Neuronal stem cell (in vitro differentiated cells): ENCODE data around the gene CTNNA3.

ENCODE experiments used
- DNase-seq: peaks from one replicate; pipeline ENCODE4 v3.0.0-alpha.2; 2013; ENCODE audit warnings: low spot score
- H2AFZ ChIP-seq: one replicate; pipeline ENCODE4 v1.6.1; 2013; ENCODE audit warnings: mild to moderate bottlenecking, low read length, inconsistent platforms
- H2AK5ac ChIP-seq: 2 replicates; pipeline ENCODE4 v1.6.1; 2013; ENCODE audit warnings: low read depth, mild to moderate bottlenecking, inconsistent platforms, low read length, moderate library complexity, mixed read lengths
- H2BK120ac ChIP-seq: 2 replicates; pipeline ENCODE4 v1.6.1; 2013; ENCODE audit warnings: low read depth, mild to moderate bottlenecking, inconsistent platforms, low read length, moderate library complexity, mixed read lengths
- H2BK12ac ChIP-seq: one replicate; pipeline ENCODE4 v1.6.1; 2013; ENCODE audit warnings: low read length, inconsistent platforms
- H2BK15ac ChIP-seq: 2 replicates; pipeline ENCODE4 v1.6.1; 2013; ENCODE audit warnings: mild to moderate bottlenecking, low read length, inconsistent platforms, mixed read lengths
- H2BK5ac ChIP-seq: one replicate; pipeline ENCODE4 v1.6.1; 2013; ENCODE audit warnings: inconsistent platforms, mild to moderate bottlenecking, low read length, moderate library complexity
- H3K14ac ChIP-seq: one replicate; pipeline ENCODE4 v1.6.1; 2013; ENCODE audit warnings: low read length, inconsistent platforms
- H3K18ac ChIP-seq: 2 replicates; pipeline ENCODE4 v1.6.1; 2013; ENCODE audit warnings: low read length, inconsistent platforms
- H3K23ac ChIP-seq: 2 replicates; pipeline ENCODE4 v1.6.1; 2013; ENCODE audit warnings: low read depth, mild to moderate bottlenecking, mixed read lengths, low read length, inconsistent platforms; ENCODE audit not compliant: poor library complexity
- H3K27ac ChIP-seq: replicated peaks from 3 replicates; pipeline ENCODE4 v1.5.1; 2013; ENCODE audit warnings: low read length, inconsistent platforms
- H3K27me3 ChIP-seq, 3 experiments: 2 replicates each; pipeline ENCODE4 v1.6.1; 2013; ENCODE audit warnings: low read length in 3 of 3, mild to moderate bottlenecking in 2 of 3, inconsistent platforms in 1 of 3, low read depth in 1 of 3, mixed read lengths in 1 of 3, moderate library complexity in 1 of 3; ENCODE audit not compliant: control insufficient read depth in 3 of 3, insufficient read depth in 3 of 3
- H3K36me3 ChIP-seq, 2 donors: replicated peaks in 1 of 2; 2 replicates each; pipeline ENCODE4 v1.6.1; 2013; ENCODE audit warnings: low read length in 2 of 2; ENCODE audit not compliant: control insufficient read depth in 2 of 2, insufficient read depth in 2 of 2
- H3K4ac ChIP-seq: 2 replicates; pipeline ENCODE4 v1.6.1; 2013; ENCODE audit warnings: inconsistent platforms, mild to moderate bottlenecking, low read length, moderate library complexity
- H3K4me1 ChIP-seq, 2 donors: 1 replicate in 1 of 2; 2 replicates in 1 of 2; pipeline ENCODE4 v1.6.1; 2013; ENCODE audit warnings: low read length in 2 of 2, low read depth in 1 of 2; ENCODE audit not compliant: control insufficient read depth in 2 of 2, insufficient read depth in 1 of 2
- H3K4me2 ChIP-seq: one replicate; pipeline ENCODE4 v1.6.1; 2013; ENCODE audit warnings: mild to moderate bottlenecking, low read length, inconsistent platforms; ENCODE audit not compliant: insufficient read depth, poor library complexity, severe bottlenecking
- H3K4me3 ChIP-seq, 2 donors: 2 replicates each; pipeline ENCODE4 v1.5.1; 2013; ENCODE audit warnings: low read length in 2 of 2, mild to moderate bottlenecking in 2 of 2, inconsistent platforms in 1 of 2, moderate library complexity in 1 of 2
- H3K79me1 ChIP-seq: one replicate; pipeline ENCODE4 v1.6.1; 2013; ENCODE audit warnings: low read depth, mild to moderate bottlenecking, inconsistent platforms, low read length, moderate library complexity
- H3K9ac ChIP-seq: one replicate; pipeline ENCODE4 v1.6.1; 2013; ENCODE audit warnings: mild to moderate bottlenecking, low read depth, low read length, inconsistent platforms; ENCODE audit not compliant: poor library complexity
- H3K9me3 ChIP-seq, 2 donors: replicated peaks in 1 of 2; 2 replicates each; pipeline versions ENCODE3 to v1.6.1; 2013; ENCODE audit warnings: low read length in 2 of 2, mild to moderate bottlenecking in 2 of 2, inconsistent platforms in 1 of 2, low read depth in 1 of 2, mixed read lengths in 1 of 2, moderate library complexity in 1 of 2; ENCODE audit not compliant: control insufficient read depth in 2 of 2, insufficient read depth in 1 of 2
- H4K8ac ChIP-seq: one replicate; pipeline ENCODE4 v1.6.1; 2013; ENCODE audit warnings: low read depth, mild to moderate bottlenecking, inconsistent platforms, low read length, moderate library complexity
- H4K91ac ChIP-seq: one replicate; pipeline ENCODE4 v1.6.1; 2013; ENCODE audit warnings: low read length, low read depth, mild to moderate bottlenecking, inconsistent platforms; ENCODE audit not compliant: poor library complexity
- WGBS, 2 donors: extraction: QIAGEN DNeasy Blood & Tissue Kit; methylation state at CpG; one replicate each; pipeline ENCODE4 v1.1.7; 2013; ENCODE audit warnings: missing lambda C conversion rate in 2 of 2, mixed read lengths in 1 of 2; ENCODE audit not compliant: insufficient read length in 2 of 2, insufficient replicate concordance in 1 of 2; ENCODE audit errors: extremely low coverage in 2 of 2; 5-methylcytosine and 5-hydroxymethylcytosine counted together

CTNNA3 gene

GRCh38 chr10:66838656-66839055 lies 857.3 kb downstream of the CTNNA3 start:
- no peak overlapping the region for H4K8ac ChIP-seq
- no CpG with 5 or more reads among the region's 3 CpGs for WGBS, 2 donors
- no peak for DNase-seq
- no peak overlapping the region for H2AFZ ChIP-seq
- peaks cover 0 to 7% of the 10 kb centered on the region in 2 donors for H3K4me1 ChIP-seq
- no peaks in the 10 kb centered on the region for H3K36me3 ChIP-seq
- H3K27ac ChIP-seq: no peak overlapping the region
- H3K9me3 ChIP-seq: no peaks in the 10 kb centered on the region
- no peak overlapping the region for H4K91ac ChIP-seq
- no peak overlapping the region for H2BK120ac ChIP-seq
- H2BK15ac ChIP-seq: no peak overlapping the region
- H3K23ac ChIP-seq: no peak overlapping the region
- H3K9ac ChIP-seq: no peak overlapping the region
- no peak overlapping the region for H3K4me2 ChIP-seq
- no peaks in the 10 kb centered on the region for H3K27me3 ChIP-seq
- no peak overlapping the region for H2AK5ac ChIP-seq
- no peaks in the 10 kb centered on the region for H3K79me1 ChIP-seq
- H2BK12ac ChIP-seq: no peak overlapping the region
- no peak overlapping the region for H3K14ac ChIP-seq
- no peak overlapping the region for H2BK5ac ChIP-seq
- no peak overlapping the region for H3K18ac ChIP-seq
- no peak overlapping the region for H3K4ac ChIP-seq
- no peak overlapping the region for H3K4me3 ChIP-seq

GRCh38 chr10:66837990-66838389 lies 858.0 kb downstream of the CTNNA3 start:
- Histone ChIP-seq H3K4me1 (peaks cover 0 to 10% of the 10 kb centered on the region in 2 donors), H3K9ac (no peak overlapping the region), H2BK120ac (no peak overlapping the region), H3K4me3 (no peak overlapping the region), H2BK12ac (no peak overlapping the region), H2AK5ac (no peak overlapping the region), H3K36me3 (no peaks in the 10 kb centered on the region), H3K18ac (no peak overlapping the region), H3K23ac (no peak overlapping the region), H3K9me3 (no peaks in the 10 kb centered on the region), H2BK5ac (no peak overlapping the region), H3K27ac (no peak overlapping the region), H4K91ac (no peak overlapping the region), H2BK15ac (no peak overlapping the region), H3K27me3 (no peaks in the 10 kb centered on the region), H3K4ac (no peak overlapping the region), H3K14ac (no peak overlapping the region), H3K4me2 (no peak overlapping the region), H4K8ac (no peak overlapping the region), H3K79me1 (no peaks in the 10 kb centered on the region), H2AFZ (no peak overlapping the region)
- no CpG with 5 or more reads among the region's 1 CpG for WGBS, 2 donors
- no peak for DNase-seq

DNA sequence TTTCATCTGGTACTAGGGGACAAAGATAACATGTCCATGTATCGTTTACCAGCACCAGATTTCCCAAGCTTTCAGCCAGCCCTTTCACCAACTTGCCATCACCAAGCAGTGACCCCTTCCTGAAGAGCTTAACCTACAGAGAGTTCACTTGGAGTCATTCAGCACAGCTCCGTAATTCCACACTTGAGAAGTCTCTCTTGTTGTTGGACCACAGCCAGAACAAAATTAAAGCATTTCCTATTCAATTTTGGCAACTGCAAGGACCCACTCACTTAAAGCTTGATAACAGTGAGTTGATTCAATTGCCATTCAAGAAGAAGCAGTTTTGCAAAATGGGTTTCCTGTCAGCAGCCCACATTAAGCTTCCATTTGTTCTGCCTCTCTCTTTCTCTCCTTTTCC lies 858.7 kb downstream of the CTNNA3 start:
- Histone ChIP-seq H2BK12ac (no peak overlapping the region), H3K18ac (no peak overlapping the region), H2BK120ac (no peak overlapping the region), H3K14ac (no peak overlapping the region), H3K79me1 (no peaks in the 10 kb centered on the region), H3K9ac (no peak overlapping the region), H2AK5ac (no peak overlapping the region), H3K4me1 (peaks cover 0 to 10% of the 10 kb centered on the region in 2 donors), H2AFZ (no peak overlapping the region), H2BK15ac (no peak overlapping the region), H3K23ac (no peak overlapping the region), H3K36me3 (no peaks in the 10 kb centered on the region), H3K27me3 (no peaks in the 10 kb centered on the region), H2BK5ac (no peak overlapping the region), H4K8ac (no peak overlapping the region), H3K27ac (no peak overlapping the region), H3K4me3 (no peak overlapping the region), H3K4ac (no peak overlapping the region), H3K9me3 (no peaks in the 10 kb centered on the region), H4K91ac (no peak overlapping the region), H3K4me2 (no peak overlapping the region)
- no peak for DNase-seq
- no CpG with 5 or more reads among the region's 2 CpGs for WGBS, 2 donors

- H3K36me3 ChIP-seq: no peaks in the 10 kb centered on the region
- no peaks in the 10 kb centered on the region for H3K9me3 ChIP-seq
- H2AFZ ChIP-seq: no peak overlapping the region
- no peak overlapping the region for H2AK5ac ChIP-seq
- no peak overlapping the region for H3K18ac ChIP-seq
- no CpG with 5 or more reads among the region's 2 CpGs for WGBS, 2 donors
- no peak overlapping the region for H4K8ac ChIP-seq
- no peak overlapping the region for H3K9ac ChIP-seq
- H3K4me1 ChIP-seq: peaks cover 0 to 10% of the 10 kb centered on the region in 2 donors
- no peak overlapping the region for H3K14ac ChIP-seq
- H2BK12ac ChIP-seq: no peak overlapping the region
- no peak overlapping the region for H3K4ac ChIP-seq
- no peak overlapping the region for H2BK5ac ChIP-seq
- no peak overlapping the region for H3K4me2 ChIP-seq
- no peak overlapping the region for H4K91ac ChIP-seq
- H3K27ac ChIP-seq: no peak overlapping the region
- H3K23ac ChIP-seq: no peak overlapping the region
- H3K4me3 ChIP-seq: no peak overlapping the region
- no peaks in the 10 kb centered on the region for H3K79me1 ChIP-seq
- no peak for DNase-seq
- no peak overlapping the region for H2BK120ac ChIP-seq
- no peaks in the 10 kb centered on the region for H3K27me3 ChIP-seq
- no peak overlapping the region for H2BK15ac ChIP-seq
Observed at GRCh38 chr10:66836771-66837170, 859.2 kb downstream of the CTNNA3 start.
